GM18499 (cell line): ENCODE measurements around the gene C2CD2.

Source experiments
- ATAC-seq: cut with Tn5 transposase; IDR thresholded peaks from one replicate; pipeline ENCODE4 v1.9.1; 2021; ENCODE audit warnings: moderate number of reproducible peaks; ENCODE audit not compliant: insufficient read depth, unreplicated experiment

C2CD2 gene

GRCh38 chr21:41916888-41917433 is 36.9 kb downstream of the C2CD2 start:
- ATAC-seq, result no peak

DNA sequence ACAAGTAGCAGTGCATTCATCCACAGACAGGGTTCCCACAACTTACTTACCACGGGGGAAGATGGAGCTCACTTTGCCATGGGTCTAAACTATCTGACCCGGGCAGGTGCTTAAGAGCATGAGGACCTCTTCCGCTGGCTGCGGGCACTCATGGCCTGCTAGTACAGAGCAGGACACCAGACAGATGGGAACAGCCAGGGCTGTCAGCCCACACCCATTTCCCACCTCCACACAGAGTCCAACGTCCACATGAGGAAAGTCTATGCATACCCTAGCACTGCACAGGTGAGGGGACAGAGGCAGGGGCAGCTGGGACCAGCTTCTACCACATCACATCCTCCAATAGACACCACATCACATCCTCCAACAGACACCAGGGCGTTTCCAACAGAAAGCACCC is 38.9 kb downstream of the C2CD2 start:
- ATAC-seq, result no peak

DNA sequence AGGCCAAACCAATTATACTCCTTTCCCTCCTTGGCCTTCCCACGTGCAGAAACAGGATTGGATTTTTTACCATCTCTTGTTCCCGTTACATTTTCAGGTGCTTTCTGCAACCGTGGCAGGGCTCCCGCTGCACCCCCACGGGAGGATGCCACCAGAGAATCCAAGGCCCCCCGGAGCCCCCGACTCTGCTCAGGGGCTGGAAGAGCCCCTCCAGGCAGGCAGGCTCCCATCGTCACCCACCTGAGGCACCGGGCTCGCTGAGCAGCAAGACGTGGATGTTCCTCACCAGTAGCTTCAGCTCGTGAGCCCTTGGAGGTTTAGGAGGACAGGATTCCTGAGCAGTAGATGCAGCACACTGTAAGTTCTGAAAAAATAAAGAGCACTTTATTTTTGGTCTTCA is 39.5 kb downstream of the C2CD2 start:
- no peak for ATAC-seq

GRCh38 chr21:41913230-41913629 is 40.6 kb downstream of the C2CD2 start:
- ATAC-seq, result no peak

GRCh38 chr21:41908829-41909228 is 45.0 kb downstream of the C2CD2 start:
- ATAC-seq, result no peak

- ATAC-seq, result no peak
These were observed 46.1 kb downstream of the C2CD2 start for GRCh38 chr21:41907496-41908258.

DNA sequence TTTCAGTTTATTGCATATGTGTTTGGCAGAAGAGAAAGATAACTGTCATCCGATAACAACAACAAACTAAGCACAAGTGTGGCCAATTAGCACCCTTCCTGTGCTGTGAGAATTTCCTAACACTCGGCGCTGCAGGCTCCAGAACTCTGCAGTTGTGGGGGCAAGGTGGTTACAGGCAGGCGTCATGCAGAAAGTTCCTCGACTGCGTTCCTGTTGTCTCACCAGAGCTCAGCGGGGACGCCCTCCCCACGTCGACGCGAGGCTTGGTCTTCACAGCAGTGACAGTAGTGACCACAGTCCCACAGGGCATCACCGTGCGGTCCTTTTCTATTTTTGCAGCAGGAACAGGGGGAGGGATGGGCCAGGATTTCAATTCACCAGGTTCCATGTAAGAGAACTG is 47.0 kb downstream of the C2CD2 start:
- no peak for ATAC-seq

DNA sequence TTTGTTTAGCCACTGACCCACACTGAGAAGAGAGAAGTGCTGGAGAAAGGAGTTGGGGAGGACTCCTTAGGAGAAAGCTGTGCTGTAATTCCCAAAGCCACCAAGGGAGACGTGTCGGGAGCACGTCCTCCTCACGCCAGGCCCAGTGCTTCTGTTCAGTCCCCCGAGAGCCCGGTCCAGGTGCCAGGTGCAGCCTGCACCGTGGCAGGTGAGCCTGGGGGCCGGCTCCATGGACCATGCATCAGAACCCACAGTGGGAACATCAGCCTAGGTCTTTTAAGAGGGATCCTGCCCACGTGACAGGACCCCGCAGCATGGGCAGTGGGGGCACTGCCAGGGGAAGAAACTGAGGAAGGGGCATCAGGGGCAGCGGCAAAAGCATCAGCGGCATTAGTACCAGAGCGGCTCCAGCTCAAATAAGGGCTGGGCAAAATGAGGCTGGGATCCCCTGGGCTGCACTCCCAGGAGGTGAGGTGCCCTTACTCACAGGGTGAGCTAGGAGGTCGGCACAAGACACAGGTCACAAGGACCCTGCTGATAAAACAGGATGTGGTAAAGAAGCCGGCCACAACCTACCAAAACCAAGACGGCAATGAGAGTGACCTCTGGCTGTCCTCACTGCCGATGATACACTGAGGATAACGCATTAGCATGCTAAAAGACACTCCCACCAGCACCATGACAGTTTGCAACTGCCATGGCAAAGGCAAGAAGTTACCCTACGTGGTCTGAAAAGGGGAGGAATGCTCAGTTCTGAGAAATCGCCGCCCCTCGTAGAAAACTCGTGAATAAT is 50.1 kb downstream of the C2CD2 start:
- ATAC-seq, result no peak

DNA sequence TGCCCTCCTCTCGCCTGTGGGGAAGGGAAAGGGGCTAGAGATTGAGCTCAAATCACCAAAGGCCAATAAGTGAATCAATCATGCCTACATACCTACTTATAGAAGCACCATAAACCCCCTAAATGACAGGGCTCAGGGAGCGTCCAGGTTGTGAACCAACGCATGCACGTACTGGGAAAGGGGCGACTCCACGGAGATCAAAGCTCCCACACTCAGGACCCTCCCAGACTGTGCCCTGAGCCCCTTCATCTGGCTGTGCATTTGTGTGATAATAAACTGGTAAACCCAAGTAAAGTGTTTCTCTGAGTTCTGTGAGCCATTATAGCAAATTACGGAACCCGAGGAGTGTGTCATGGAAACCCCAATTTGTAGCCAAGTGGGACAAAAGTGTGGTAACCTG is 50.9 kb downstream of the C2CD2 start:
- ATAC-seq, result no peak

GRCh38 chr21:41901782-41902181 is 52.0 kb downstream of the C2CD2 start:
- ATAC-seq, result no peak

DNA sequence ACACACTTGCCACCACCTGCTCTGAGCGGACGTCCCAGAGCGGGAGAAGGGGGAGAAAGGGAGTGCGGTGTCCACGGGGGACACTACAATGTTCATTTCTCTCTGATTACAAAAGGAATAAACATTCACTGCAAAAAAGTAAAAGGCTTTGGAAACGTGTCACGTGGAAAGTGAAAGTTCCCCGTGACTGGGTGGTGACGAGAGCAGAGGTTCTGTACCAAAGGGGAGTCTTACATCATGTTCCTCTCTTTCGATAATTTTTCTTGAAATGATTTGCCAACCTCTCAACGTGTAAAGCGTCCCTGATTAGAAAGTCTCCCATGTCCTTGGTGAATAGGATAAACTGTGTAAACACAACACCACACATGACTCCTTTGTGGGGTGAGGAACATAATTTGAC is 52.7 kb downstream of the C2CD2 start:
- no peak for ATAC-seq

DNA sequence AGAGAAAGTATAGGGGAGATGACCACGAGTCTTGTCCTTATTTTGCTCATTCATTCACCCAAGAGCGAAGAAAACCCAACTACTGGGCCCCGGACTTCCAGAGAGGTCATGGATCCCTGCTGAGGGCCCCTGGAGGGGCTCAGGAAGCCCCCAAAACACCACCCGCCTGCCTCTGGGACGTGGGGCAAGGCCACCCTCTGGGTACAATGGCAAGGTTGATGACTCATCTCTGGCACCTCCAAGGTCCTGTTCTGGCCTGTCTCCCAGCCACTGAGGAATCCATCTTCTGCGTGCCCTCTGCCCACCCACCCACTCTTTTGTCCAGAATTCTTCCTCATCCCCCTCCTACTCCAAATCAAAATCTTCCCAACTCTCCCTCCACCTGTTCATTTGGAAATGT is 53.4 kb downstream of the C2CD2 start:
- no peak for ATAC-seq

DNA sequence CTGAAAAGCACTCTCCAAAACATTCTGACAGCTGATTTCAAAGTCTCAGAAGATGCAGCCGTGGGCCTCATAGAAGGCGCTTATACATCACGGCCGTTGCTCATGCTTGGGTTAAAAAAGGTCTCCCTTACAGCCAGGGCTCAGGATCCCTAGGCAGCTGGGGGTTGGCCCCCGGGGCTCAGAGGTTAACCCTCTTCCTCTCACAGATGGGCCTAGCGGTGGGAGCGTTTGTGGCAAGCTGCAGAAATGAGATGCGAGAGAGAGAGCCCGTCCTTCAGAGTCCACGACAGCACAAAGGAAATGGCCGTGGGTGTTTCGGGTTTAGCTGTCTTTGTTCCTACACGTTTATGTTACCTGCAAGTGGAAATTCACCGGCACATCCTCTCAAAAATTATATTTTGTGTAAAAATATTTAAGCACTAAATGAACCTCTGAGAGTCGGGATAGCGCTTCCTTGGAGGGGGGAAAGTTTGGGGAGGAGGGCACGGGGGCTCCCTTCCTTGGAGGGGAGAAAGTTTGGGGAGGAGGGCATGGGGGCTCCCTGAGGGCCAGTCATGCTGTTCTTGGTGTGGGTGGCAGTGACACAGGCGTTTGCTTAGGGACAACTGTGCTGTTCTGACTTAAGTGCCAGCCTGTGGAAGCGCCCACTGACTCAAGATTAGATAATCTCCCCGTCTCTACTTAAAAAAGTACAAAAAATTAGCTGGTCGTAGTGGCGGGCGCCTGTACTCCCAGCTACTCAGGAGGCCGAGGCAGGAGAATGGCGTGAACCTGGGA is 54.2 kb downstream of the C2CD2 start:
- no peak for ATAC-seq

DNA sequence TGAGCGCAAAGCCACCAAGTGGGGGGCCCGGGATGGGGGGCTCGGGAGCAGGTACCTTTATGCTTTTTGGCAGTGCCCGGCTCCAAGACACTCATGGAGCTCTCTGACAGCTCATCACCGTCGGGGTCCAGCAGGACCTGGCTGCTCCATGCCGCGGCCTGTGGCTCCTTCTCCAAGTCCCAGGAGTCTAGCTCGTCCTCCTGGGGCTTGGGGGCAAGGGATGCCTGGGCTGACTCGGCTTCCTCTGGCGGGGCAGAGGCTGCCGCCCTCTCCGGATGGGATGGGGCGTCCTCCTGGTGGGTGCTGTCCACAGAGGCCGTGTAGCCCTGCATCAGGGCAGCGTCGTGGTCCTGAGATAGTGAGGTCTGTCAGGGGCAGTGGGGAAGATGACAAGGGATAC is 54.8 kb downstream of the C2CD2 start:
- ATAC-seq, result no peak

DNA sequence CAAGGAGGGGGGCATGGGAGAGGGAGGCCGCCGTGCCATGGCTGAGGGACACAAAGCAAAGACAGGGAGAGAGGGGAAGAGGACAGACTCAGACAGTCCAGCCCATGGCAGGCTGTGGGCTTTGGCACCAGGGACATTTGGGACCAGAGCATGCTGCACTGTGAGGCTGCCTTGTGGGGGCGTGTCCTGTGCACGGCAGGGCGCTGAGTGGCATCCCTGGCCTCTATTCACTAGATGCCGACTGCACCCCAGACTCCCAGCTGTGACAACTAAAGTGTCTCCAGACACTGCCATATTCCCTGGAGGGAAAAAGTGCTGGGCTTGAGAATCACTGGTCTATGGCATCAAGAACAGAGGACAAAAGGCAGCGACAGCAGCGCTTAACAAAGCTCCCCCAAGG is 56.1 kb downstream of the C2CD2 start:
- no peak for ATAC-seq

DNA sequence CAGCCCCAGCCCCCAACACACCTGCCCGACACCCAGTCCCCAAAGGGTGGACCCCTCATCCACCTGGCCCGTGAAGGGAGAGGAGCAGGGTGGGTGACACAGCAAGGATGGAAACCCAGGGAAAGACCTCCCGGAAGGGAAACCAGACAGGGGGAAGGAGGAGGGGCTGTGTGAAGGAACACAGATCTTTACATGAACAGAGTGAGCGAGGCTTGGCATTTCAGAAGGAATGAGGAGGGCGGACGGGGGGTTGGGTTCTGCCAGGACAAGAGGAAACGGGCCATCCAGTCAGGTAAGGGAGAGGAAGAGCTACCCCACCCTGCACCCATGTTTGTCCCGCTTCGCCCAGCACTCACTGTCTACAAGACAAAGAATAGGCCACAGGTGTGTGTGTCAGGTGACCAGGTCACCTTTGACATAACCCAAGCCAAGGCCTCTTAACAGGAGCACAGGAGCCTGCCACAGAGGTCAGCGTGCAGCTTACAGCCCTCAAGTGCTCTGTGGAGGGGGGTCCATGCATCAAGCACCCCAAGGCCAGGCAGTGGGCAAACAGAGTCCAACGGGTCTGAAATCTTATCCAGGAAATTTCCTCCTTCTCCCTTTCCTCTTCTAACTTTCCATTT is 56.7 kb downstream of the C2CD2 start:
- no peak for ATAC-seq

- no peak for ATAC-seq
These were observed 58.0 kb downstream of the C2CD2 start for GRCh38 chr21:41895643-41896493.

DNA sequence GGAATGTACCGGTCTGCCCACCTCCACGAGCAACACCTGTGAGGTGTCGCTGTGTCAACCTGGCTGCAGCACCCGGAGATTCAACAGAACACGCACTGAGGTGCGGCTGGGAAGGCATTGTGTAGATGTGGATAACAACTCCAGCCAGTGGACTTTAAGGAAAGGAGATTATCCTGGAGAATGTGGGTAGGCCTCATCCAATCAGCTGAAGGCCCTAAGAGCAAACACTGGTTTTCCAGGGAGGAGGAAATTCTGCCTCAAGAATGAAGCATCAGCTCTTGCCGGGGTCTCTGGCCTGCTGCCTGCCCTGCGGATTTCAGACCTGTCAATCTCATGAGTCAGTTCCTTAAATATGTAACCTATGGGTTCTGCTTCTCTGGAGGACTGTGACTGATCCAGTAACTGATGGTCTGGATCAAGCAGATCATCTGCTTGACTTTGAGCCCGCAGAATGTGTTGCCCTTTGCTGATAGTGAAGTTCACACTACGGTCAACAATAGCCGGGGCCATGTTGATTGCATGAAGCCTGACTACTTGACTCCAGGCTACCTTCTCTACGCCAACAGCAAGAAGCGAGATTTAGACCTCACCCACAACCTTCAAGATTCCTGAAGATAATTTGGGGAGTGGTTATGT is 58.8 kb downstream of the C2CD2 start:
- no peak for ATAC-seq

DNA sequence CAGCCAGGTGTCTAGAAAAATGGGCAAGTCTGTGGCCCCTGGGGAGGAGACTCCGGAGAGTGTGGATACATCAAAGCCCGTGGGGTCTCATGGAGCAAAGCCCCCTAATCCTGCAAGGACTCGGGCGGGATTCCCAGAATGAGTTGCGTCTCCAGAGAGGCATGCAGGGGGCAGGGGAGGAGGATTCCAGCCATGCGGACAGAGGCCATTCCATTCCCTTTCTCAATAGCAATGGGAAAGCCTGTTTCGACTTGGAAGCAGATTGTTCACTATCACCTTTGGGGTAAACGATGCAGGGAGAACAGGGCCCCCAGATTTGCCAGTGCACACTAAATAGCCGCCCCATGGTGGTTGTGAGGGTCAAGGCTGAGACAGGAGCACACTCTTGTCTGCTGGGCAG is 59.3 kb downstream of the C2CD2 start:
- ATAC-seq, result no peak
